DMS153 treated with DMSO at 0.1 percent for 48 hours (cell line): Measurements from ENCODE around the gene PPM1L.
"Not testable (repeated sequence)": the region's sequence is repeated elsewhere in the genome, so short reads cannot be mapped to it uniquely, and the experiment has no call there.

ENCODE experiments used
- DNase-seq: peaks from one replicate; lab custom pipeline; 2025; ENCODE audit not compliant: unreplicated experiment; lab: John Stamatoyannopoulos, UW

Gene PPM1L

GRCh38 chr3:160755776-160756304 is at the start of gene PPM1L:
PPM1L (plus strand) TSS chr3:160756231.
- DNase-seq = peak; percentile 49

DNA sequence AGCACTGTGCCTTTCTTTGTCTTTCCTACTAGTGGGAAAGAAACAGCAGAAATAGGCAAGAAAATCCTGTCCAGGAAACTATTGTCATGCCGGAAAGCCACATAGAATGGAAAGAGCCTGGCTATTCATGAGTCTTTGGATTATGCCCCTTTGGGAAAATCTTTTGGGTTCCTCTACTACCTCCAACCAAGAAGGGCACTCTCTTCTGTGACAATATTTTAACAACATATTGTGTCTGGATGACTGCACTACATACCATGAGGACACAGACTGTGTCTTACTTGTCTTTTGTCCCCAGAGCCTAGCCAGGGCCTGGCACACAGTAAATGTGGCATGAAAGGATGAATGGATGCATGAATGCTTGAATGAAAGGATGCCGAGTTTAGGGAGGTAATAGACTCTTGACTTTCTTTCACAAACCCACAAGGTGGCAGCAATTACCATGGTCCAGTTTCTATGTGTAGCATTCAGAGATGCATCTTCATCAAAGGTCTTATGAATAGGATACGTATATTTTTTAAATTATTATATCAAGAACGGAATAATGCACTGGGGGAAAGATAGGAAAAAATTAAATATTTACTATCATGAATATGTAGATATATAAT is 48.7 kb upstream of the PPM1L start:
- peak; percentile 68 for DNase-seq

GRCh38 chr3:160709477-160710182 is 46.4 kb upstream of the PPM1L start:
- DNase-seq = no peak

DNA sequence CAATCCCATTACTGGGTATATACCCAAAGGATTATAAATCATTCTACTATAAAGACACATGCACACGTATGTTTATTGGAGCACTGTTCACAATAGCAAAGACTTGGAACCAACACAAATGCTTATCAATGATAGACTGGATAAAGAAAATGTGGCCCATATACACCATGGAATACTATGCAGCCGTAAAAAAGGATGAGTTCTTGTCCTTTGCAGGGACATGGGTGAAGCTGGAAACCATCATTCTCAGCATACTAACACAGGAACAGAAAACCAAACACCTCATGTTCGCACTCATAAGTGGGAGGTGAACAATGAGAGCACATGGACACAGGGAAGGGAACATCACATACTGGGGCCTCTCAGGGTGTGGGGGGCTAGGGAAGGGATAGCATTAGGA is 42.9 kb upstream of the PPM1L start:
- not testable (repeated sequence) for DNase-seq

DNA sequence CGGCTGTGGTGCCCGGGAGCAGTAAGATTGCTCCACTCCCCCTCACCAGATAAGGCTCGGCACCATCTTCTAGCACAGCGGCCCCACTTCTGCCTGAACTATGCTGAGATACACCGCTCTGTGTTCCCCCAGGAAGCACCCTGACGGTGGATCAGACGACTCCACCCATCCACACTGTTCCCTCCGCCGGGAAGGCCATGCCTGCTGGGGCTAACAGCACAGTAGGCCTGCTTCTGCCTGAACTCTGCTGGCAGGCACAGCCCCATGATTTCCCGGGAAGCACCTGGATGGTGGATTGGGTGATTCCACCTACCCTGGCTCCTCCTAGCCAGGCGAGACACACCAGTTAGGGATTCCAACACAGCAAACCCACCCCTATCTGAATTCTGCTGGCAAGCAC is 36.3 kb upstream of the PPM1L start:
- DNase-seq = no peak

DNA sequence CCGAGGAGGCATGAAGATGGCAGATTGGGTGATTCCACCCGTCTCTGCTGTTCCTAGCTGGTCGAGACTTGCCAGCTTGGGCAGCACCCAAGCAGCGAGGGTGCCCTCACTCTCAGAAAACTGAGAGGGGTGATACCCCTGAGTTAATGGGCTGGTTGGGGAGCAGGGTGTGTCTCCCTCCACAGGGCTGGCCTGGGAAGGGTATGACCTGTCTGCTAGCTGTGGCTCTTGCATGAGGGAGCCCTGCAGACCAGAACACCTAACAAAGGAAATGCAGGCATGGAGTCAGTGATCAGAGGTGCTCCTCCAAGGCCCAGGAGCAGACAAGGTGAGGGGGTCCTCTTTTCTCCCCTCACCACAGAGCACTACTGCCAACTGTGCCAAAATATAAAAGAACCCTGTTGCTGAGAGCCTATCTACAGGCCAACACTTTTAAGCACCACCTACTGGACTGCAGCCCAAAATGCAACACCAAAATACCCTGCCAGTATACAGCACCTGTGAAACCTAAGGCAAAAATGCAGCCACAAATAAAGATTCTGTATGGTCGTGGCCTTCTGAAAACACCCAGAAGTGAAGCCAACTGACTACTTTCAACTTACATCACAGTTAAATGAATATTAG is 35.8 kb upstream of the PPM1L start:
- no peak for DNase-seq

GRCh38 chr3:160722331-160722730 is 33.7 kb upstream of the PPM1L start:
- DNase-seq = no peak

DNA sequence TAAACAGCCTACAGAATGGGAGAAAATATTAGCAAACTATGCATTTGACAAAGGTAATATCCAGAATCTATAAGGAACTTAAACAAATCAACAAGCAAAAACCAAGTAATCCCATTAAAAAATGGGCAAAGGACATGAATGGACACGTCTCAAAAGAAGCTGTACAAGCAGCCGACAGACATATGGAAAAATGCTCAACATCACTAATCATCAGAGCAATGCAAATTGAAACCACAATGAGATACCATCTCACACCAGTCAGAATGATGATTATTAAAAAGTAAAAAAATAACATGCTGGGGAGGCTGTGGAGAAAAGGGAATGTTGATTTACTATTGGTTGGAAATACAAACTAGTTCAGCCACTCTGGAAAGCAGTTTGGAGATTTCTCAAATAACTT is 30.7 kb upstream of the PPM1L start:
- no peak for DNase-seq

DNA sequence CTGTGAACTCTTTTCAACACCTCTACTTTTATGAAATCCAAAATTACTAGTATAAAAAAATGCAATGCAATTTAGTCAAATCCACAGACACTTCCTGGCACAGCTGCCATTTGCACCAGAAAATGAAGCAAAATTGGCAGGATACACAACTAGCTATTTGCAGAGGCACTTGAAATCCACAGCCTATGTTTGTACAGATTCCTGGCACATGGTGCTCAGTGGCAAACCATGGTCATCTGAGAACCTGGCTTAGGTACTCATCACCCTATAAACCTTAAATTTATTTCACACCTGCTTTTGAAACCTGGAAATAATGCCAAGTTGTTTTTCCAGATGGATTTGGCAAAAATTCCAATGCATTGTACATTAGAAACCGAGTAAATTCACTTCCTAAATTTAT is 20.2 kb upstream of the PPM1L start:
- DNase-seq = peak; percentile 51

- no peak for DNase-seq
Measured at GRCh38 chr3:160738048-160738447, 18.0 kb upstream of the PPM1L start.

DNA sequence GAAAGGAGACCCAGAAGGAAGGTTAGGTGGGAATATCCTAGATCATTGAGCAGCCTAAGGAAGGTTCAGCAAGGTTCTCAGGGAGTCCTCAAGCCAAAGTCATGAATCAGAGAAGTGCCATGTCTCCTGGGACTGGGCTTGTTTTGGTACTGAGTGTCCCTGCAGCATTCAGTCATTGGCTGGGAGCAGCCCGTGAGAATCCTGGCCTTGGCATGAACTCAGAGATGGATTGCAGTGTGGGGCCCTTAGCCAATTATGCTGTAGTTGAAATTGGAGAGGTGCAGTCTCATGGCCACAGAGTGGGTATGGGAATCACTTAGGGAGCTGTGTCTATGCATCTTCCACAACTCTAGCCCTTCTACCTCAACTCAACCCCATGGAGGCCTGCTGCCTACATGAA is 17.0 kb upstream of the PPM1L start:
- DNase-seq = no peak

DNA sequence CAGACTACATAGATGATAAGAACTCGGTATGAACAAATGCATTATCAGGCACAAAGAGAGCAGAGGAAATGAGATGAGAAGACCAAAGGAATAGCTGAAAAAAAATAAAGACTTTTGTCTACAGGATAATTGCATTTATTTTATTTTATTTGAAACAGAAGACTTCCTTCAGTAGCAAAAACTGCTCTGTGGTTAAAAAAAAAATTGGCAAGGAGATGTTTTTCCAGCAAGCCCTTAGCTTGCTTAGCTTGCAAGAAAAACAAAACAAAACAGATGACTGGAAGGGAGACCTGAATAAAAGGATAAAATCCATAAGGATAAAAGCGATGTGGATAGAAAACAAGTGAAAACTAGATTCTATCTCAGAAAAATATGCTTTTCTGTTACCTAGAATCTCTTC is 9.1 kb upstream of the PPM1L start:
- no peak for DNase-seq

GRCh38 chr3:160747422-160747821 is 8.6 kb upstream of the PPM1L start:
- no peak for DNase-seq

DNA sequence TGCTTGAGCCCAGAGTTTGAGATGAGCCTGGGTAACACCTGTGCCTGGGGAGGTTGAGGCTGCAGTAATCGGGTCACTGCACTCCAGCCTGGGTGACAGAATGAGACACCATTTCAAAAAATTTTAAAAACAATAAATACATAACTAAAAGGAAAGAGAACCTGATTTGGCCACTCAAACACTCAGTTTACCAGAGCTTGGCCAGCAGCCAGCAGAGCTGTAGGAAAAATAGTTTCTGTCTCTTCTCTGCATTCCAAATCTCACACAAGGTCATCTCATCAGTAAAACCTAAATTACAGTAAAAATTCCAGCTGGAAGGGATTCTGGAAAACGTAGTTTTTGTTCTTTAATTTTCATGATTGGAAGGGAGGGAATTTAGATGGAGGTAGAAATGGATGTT is 7.8 kb upstream of the PPM1L start:
- no peak for DNase-seq

GRCh38 chr3:160748787-160749186 is 7.2 kb upstream of the PPM1L start:
- DNase-seq = no peak

- no peak for DNase-seq
Measured at GRCh38 chr3:160753953-160754352, 2.1 kb upstream of the PPM1L start.

GRCh38 chr3:160754371-160754854 is 1.6 kb upstream of the PPM1L start:
- DNase-seq = no peak

- peak; percentile 85 for DNase-seq
Measured at GRCh38 chr3:160754855-160755747, 930 bp upstream of the PPM1L start.

- DNase-seq = no peak
Measured at GRCh38 chr3:160757233-160758106, 1.4 kb downstream of the PPM1L start.

- no peak for DNase-seq
Measured at GRCh38 chr3:160758929-160759577, 3.0 kb downstream of the PPM1L start.
